Glomerular visceral epithelial cell (primary cell): ENCODE data around the gene RPL10A.

Experiments
- DNase-seq: peaks from one replicate; pipeline ENCODE4 v3.0.0-alpha.2; 2016; ENCODE audit errors: extremely low spot score

RPL10A gene

DNA sequence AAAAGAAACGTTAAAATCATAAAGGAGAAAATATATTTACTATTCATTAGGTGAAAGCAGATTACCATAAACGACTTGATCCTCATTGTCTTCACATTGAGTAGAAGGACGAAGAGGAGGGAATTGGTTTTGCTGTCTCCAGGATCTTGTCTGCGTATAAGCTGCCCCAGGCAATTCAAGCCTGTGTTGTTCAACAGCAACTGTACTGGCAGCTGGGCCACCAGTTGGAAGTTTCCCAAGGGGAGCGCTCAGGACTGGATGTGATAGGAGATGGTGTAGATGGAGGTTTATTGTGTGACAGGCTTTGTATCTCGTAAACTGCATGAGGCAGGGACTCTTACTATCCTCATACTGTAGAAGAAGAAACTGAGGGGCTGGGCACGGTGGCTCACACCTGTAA, 20.0 kb upstream of the RPL10A start:
- no peak for DNase-seq

DNA sequence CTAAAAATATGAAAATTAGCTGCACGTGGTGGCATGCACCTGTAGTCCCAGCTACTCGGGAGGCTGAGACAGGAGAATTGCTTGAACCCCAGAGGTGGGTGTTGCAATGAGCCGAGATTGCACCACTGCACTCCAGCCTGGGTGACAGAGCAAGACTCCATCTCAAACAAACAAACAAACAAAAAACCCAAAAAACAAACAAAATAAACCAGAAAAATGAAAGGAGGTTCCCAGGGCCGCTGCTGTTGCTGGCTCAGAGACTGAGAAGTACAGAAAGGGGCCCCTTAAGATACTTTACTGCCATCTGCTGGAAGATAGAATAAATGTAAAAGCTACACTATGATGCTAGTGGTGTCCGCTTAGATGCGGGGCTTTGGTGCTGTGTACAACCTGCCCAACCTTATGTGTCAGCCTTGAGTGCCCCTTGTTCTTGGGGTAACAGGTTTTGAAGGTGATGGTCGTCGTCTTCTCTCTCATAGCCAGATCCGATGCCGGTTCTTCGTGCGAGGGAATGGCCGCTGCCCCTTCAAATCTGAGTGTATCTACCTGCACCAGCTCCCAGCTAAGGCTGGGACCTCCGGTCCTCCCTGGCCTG, 18.8 kb upstream of the RPL10A start:
- DNase-seq = peak; percentile 66

DNA sequence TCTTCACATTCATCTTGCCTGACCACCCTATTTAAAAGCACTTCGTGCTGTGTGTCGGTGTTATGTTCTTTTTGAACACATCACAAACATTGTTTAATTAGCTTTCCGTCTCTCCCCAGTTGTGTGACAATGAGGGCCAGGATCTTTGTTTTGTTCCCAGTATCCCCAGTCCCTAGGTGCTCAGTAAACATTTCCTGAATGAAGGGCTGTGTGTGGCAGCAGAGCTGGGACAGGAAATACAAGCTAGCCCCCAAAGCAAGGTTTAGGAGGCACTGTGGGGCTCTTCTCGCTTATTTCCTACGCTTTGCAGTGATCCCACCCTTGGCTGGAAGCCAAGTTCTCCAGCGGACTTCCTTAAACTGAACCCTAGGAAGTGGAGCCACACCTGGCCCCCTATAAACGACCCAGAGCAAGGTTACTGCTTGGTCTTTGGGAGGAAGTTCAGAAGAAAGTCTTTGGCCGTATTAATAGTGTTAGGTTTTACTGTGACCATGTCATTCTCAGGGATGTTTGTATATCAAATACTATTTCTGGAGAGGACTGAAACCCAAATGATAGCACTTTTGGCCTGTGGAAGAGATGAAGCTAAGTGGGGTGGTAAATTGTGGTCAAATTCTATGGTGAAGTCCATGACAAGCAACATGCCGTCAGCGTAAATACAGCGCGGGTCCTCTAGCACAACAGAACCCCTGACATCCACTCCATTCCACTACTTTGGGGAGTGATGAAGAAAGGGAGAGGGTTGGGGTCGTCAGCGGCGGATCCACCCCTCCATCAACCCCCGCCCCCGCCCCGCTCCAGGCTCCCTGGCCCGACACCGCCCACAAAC, 16.6 kb upstream of the RPL10A start:
- DNase-seq = no peak

DNA sequence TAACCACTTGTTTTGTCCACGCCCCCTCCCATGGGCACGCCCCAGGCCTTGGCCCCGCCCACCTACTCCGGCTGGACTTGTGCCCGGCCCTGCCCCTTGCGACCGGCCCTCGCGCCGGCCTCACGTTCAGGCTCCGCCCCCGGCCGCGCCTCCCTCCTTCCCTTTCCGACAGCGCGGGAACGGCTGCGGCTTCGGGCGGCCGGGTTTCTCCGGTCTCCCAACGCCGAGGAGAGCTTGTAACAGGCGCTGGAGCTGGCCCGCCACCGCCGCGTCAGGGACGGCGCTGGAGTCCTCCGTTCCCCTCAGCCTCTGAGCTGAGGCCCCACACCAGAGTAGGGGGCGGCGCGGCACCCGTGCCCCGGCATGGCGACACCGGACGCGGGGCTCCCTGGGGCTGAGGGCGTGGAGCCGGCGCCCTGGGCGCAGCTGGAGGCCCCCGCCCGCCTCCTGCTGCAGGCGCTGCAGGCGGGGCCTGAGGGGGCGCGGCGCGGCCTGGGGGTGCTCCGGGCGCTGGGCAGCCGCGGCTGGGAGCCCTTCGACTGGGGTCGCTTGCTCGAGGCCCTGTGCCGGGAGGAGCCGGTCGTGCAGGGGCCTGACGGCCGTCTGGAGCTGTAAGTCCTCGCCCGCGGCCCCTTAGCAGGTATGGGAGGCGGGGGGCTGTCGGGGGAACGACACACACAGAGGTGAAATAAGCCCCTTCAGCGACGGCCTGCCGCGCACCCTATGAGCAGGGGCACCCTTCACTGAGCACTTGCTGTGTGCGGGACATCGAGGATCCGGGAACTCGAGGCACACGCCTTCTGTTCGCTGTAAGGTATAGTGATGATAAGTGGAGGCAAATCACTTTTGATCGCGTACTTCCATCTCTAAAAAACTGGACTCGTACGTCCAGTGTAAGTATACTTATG, 15.8 kb upstream of the RPL10A start, which contains the start of gene FANCE:
Gene FANCE (plus strand): TSS at position 156 of the 908 bp plus-strand sequence. CDS start 208 bp downstream, at position 364.
- peak; percentile 94 for DNase-seq

DNA sequence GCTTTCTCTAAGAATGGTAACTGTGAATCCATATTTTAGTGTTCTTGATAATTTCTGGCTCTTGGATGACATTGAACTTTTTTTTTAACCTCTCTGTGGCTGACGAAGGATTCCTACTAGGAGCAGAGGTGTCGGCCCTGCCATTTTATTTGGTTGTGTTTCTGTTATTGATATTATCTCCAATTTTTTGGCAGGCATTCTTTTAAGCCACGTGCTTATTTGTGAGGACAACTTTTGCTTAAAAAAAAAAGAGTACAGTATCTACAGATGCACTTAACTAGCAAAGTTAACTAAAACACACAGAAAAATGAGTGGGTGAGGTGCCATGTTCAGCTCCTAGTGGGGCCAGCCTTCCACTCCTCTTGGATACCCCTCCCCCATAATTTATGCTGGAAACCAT, 15.0 kb upstream of the RPL10A start:
- no peak for DNase-seq

DNA sequence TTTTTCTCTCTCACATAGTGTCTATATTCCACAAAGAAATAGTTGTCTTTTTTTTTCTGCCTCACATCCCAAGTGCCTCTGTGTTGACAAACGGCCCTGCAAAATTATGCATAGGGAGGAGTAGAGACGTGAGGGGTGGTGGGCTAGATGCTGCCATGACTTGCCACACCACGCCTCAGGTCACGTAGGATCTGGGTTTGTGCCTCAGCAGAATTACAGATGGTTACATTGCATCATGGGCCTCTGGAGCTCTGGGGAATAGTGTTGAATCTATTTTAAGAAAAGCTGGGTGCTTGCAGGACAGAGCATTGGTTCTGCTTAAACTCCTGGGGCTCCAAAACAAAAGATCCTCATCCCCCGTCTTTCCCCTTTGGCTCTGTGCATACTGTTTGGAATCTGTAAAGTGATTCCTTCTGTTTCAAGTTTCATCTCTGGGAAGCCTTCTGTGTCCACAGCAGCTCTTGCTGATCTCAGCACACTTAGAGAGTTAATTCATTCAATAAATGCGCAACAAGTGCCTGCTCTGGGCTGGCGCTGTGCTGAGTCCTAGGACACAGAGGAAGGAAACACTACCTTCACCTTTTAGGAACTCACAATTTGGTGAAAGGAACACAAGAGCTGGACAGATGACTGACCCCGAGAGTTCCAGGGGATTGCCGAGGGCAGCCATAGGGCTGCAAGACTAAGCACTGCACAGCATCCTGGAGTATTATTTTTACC, 13.7 kb upstream of the RPL10A start:
- no peak for DNase-seq

DNA sequence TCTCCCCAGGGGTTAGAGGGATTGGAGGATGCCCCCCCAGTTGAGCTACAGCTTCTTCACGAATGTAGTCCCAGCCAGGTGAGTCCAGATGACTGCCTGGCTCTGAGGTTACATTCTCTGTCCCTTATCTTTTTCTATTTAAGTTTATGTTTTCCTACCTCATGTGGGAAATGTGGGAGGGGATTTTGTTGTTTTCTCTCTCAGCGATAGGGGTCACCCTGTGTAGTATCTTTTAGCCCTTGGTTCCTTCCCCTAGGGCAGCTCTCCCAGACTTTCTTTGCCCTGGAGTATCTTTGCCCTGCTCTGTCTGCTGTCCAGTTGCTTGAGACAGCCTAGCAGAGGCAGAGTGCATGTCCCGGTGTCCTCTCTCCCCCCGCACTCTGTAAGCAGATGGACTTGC, 10.3 kb upstream of the RPL10A start:
- DNase-seq = no peak

DNA sequence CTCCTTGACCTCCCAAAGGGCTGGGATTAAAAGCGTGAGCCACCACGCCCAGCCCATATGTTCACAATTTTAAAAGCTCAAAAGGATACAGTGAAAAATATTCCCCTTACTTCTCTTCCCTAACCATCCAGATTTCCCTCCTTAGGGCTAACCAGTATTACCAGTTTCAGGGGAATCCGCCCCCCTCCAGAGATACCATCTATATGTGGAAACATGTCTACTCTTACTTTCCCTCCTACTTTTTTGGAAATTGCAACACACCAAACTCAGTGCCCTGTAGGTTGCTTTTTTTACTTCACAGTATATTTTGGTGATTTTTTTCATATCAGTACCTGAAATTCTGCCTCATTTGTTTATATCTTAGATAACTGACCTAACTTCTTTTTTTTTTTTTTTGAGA, 6.9 kb upstream of the RPL10A start:
- DNase-seq = no peak

DNA sequence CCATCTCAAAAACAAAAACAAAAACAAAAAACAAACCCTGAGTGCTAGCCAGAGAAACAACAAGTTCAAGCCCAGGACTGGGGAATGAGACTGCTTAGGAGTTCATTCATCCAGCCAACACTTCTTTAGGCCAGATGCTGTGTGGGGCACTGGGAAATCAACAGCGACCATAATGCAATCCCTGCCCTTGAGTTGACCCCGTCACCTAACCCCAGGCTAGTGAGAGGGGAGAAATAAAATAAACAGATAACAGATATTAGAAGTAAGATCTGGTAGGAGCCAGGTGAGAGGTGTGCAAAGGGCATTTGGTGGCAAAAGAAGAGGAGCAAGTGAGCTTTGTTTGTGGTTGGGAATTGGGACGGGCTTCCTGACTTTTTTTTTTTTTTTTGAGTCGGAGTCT, 4.9 kb upstream of the RPL10A start:
- DNase-seq = no peak

DNA sequence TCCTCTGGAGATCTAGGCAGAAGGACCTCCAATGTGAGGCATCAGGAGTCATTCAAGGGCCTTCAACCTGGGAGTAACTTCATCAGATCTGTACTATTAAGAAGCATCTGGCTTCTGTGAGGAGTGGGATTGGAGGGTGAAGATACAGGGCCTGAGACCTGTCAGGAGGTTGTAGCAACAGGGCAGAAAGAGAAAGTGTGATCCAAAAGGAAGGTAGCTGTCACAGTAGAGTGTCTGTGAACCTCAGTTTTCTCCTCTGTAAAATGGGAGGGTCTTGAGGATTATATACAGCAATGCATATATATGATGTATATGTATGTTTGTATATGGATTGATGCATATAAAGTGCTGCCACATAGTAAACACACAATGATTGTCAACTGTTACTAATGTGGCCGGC, 2.6 kb upstream of the RPL10A start:
- DNase-seq = no peak

DNA sequence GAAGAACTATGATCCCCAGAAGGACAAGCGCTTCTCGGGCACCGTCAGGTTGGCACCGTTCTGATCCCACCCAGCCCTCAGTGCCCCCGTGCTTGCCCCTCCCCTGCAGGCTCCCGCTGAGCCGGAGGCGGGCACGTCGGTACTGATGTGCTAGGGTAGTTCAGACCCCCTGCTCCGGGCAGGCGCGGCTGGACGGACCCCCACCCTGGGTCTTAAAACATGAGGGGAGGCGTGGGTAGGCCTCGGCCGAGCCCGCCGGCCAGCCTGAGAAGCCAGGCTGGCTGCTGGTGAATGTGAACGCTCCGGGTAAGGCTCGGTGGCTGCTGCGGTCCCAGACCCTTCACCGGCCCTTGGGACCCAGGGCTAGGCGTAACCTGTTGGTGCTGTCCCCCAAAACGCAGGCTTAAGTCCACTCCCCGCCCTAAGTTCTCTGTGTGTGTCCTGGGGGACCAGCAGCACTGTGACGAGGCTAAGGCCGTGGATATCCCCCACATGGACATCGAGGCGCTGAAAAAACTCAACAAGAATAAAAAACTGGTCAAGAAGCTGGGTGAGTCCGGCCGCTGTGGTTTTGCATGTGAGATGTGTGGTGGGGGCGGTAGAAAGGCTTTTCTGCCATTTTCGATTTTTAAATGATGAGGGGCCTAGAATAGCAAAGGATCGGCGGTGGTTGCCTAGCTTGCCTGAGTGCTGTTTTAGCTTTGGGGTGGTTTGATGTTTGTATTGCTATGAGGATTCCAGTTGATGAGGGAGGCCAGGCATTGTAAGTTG, 964 bp downstream of the RPL10A start:
- no peak for DNase-seq

DNA sequence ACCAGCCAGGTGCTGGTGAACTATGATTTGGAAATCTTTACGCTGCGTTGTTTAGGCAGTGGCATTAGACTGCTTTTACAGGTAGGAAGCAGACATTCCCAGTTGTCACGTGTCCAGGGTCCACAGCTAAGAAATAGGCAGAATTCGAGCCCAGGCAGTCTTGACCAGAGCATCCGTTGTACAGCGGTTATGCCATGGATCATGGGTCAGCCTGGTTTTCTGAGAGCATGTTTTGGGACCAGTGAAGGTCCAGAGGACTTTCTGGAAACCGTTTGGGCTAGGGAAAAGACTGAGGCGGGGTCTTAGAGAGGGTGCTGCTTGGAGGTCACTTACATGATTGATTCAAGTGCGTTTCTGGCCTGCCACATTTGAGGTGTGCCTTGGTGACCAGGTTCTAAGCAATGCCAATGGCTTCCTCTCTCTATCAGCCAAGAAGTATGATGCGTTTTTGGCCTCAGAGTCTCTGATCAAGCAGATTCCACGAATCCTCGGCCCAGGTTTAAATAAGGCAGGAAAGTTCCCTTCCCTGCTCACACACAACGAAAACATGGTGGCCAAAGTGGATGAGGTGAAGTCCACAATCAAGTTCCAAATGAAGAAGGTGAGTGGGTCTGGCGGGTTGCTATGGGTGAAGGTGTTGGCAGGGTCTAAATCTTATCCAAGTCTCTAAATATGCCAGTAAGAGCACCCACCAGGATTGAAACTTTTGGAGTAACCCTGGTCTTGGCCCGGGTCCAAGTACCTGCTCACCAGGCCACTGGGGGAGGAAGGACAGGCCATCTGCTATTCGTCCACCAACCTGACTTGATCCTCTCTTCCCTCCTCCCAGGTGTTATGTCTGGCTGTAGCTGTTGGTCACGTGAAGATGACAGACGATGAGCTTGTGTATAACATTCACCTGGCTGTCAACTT, 1.8 kb downstream of the RPL10A start:
- peak; percentile 36 for DNase-seq

DNA sequence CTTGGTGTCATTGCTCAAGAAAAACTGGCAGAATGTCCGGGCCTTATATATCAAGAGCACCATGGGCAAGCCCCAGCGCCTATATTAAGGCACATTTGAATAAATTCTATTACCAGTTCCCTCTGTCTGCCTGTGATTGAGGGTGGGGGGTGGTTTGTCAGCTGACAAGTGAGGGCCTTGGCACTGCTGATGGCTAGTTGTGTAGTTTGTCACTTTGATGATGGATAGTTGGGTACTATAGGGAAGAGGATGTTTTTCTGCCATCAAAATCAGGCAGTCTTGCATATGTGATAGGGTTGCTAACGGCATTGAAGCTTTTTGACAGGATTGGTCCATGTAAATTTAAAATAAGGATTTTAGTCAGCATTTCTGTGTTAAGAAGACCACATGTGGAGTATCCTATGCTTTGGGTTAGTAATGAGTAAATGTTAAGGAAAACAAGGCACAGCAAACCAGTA, 2.5 kb downstream of the RPL10A start:
- DNase-seq = no peak

DNA sequence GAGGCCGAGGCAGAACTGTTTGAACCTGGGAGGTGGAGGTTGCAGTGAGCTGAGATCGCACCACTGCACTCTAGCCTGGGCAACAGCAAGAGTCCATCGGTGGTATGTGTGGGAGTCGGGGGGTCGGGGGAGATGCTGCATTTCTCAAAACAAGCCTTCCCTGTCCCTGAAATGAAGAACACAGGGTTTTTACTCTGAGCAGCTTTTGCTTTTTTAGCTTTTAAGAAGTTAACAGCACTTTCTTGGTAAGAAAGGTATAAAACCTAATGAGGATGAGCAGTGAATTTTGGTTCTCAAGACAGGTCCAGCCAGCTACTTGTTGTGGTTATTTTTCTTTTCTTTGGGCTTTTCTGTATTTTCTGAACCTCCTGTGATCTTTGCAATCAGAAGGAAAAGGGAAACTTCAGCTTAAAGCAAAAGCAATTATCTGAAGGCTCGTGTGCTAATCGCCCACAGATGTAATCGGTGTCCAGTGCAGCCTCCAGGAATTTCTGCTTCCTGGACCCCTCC, 3.7 kb downstream of the RPL10A start:
- DNase-seq = no peak

DNA sequence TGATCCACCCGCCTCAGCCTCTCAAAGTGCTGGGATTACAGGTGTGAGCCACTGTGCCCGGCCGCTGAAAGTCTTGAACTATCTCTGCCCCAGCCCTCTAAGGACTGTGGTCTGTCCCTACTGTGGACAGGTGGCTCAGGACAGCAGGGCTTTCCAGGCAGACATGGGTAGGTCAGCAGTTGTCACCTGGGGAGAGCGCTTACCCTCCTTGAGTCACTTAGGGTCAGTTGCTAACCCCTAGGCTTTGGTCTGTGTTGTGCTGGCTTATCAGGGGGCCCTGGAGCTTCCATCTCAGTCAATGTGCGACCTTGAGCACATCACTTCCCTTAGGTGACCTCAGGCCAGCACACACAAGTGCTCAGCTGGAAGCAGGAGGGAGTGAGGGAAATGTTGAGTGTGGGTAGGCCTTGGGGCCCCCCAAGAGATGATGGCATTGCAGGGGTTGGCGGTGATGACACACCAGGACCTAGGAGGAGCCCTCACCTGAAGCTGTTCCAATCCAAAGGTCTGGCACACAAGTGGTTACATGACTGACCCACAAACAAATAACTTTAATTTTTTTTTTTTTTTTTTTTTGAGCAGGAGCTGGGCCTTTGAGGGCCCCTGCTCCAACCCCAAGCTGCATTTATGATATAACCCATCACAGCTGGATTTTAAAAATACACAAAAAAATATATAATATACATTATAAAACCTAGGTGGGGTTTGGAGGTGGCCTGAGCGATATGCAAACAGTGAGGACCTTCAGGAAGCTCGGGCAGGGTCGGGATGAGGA, 5.1 kb downstream of the RPL10A start:
- no peak for DNase-seq

DNA sequence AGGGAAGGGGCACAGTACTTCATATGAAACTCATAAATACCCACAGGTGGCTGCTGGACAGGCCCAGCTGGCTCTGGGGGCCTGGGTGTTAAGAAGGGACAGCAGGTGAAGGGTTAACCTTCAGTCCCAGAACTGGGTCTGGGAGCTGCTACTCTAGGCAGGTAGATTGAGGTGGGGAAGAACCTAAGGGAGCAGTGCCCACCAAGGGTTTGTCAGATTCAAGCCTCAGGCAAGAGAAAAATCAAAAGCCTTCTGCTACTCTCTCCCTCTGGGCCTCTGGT, 5.6 kb downstream of the RPL10A start:
- no peak for DNase-seq

DNA sequence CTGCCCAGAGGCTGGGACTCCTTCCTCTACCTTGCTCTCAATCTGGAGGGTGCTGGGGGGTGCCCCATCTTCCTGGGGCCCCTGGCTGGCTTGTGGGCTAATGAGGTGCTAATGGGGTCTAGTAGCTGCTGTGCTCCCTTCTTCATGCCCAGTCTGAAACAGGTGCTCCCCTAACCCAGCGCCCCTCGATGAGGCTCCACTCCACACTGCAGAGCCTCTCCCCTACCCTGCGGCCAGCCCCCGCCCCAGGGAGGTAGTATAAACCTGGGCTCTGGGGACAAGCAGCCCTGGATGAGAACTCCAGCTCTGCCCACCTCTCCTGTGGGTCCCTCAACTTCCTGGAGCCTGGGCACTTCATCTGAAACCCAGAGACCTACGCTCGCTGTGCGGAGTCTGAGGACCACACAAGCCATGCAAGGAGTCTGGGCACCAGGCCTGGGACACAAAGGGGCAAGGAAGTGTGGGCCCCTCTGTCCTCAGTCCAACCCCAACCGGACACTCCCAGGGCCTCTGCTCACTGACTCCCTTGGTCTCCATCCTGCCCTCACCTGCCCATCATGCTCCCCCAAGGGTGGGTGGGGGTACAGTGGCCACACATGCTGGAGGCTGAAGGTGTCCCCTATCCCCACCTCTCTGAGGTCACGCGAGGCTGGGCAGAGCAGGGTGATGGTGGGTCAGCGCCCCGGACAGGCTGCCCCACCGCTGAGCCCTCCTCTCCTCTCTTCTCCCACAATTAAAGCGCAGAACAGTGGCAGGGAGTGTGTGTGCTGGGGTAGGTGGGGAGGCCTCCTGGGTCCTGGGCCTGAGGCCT, 6.1 kb downstream of the RPL10A start:
- no peak for DNase-seq

DNA sequence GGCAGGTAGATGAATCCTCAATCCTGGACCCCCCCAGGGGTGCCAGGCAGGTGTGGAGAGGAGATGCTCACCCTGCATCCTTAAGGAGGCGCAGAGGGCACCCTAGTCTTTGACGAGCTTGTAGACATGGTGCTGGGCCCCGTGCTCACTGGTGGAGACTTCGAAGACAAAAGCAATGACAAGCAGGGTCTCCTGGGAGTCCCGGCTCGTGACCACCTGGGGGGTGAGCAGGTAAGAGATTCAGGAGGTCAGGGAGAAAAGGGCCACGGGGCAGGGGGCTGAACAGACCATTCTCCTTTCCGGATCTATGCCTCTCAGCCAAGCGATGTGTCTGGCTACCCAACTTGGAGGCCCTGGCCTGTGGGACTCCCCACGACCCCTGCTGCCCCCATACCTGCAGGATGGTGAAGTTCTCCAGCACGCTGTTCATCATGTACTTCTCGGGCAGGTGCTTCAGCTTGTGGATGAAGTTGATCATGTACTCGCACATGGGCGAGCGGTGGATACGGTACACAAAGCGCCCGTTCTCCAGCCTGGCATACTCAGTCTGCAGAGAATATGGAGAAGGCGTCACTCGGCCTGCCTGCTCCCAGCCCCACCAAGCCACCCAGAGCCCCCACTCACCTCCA, 6.9 kb downstream of the RPL10A start:
- DNase-seq = no peak
